GM12878 (cell line): ENCODE data around the gene EEF2. TPM values are rescaled to one million over a fixed set of nuclear protein-coding genes. Genes with fewer than 3 reads are reported as not detected.
"Not testable (repeated sequence)": the region's sequence is repeated elsewhere in the genome, so short reads cannot be mapped to it uniquely, and the experiment has no call there.

Experiments
- ATAC-seq: fragments of 200-7000 bp; cut with Tn5 transposase; 3 replicates; pipeline ENCODE4 v1.9.1; 2020; ENCODE audit warnings: mild to moderate bottlenecking, moderate library complexity
- BruUV-seq: library from RNA; stranded (reverse); fragments of 400-500 nt; replicated peaks from 2 replicates; lab custom pipeline; 2021; lab: Mats Ljungman, UMichigan
- CTCF ChIA-PET: fragments of 300-600 bp; sonication (Branson Sonifier 250); formaldehyde crosslinking; extraction: SDS; loops from one replicate; lab custom pipeline; 2021; ENCODE audit warnings: inconsistent platforms; lab: Yijun Ruan, JAX
- POLR2A ChIA-PET: fragments of 350-600 bp; formaldehyde crosslinking; extraction: SDS; loops from one replicate; lab custom pipeline; 2021; ENCODE audit warnings: inconsistent platforms; lab: Charles Lee
- RAD21 ChIA-PET: fragments of 300-600 bp; sonication (Branson Sonifier 250); formaldehyde crosslinking; loops from one replicate; lab custom pipeline; 2023; ENCODE audit warnings: antibody characterized with exemption; ENCODE audit not compliant: unreplicated experiment; lab: Charles Lee
- SMC1A ChIA-PET: fragments of 300-600 bp; sonication (Branson Sonifier 250); formaldehyde crosslinking; loops from one replicate; lab custom pipeline; 2023; ENCODE audit not compliant: unreplicated experiment, uncharacterized antibody; lab: Charles Lee
- DNase-seq: peaks from one replicate; pipeline ENCODE4 v3.0.0-alpha.2; 2011; ENCODE audit warnings: low read depth, low spot score
- FAIRE-seq: peaks from 3 replicates; lab custom pipeline; 2011; peaks lifted over from hg19 to GRCh38; lab: Jason Lieb, UNC
- H2AFZ ChIP-seq: 2 replicates; pipeline ENCODE4 v1.6.0; 2011; ENCODE audit warnings: low read depth, low read length, control low read depth; ENCODE audit not compliant: control insufficient read depth
- H3K27ac ChIP-seq: 2 replicates; pipeline ENCODE4 v1.5.1; 2011; ENCODE audit warnings: control low read depth; ENCODE audit not compliant: control insufficient read depth, insufficient read depth
- H3K27me3 ChIP-seq, 2 experiments: replicated peaks in 1 of 2; 2 replicates each; pipeline versions ENCODE4 v1.6.0 to v1.6.1; 2011; ENCODE audit warnings: low read length in 1 of 2; ENCODE audit not compliant: control insufficient read depth in 2 of 2, insufficient read depth in 2 of 2
- H3K36me3 ChIP-seq, 2 experiments: 2 replicates each; pipeline ENCODE4 v1.5.1; 2011; ENCODE audit warnings: low read length in 1 of 2; ENCODE audit not compliant: control insufficient read depth in 2 of 2, insufficient read depth in 2 of 2
- H3K4me1 ChIP-seq: 2 replicates; pipeline ENCODE4 v1.6.1; 2011; ENCODE audit warnings: mild to moderate bottlenecking, low read length, moderate library complexity, mixed read lengths; ENCODE audit not compliant: control insufficient read depth, insufficient read depth
- H3K4me2 ChIP-seq: 2 replicates; pipeline ENCODE4 v1.6.0; 2011; ENCODE audit warnings: control low read depth; ENCODE audit not compliant: control insufficient read depth, insufficient read depth
- H3K4me3 ChIP-seq: fragments of 200-600 bp; sonication (generic); 2 replicates; pipeline ENCODE4 v1.5.1; 2016
- H3K79me2 ChIP-seq: 2 replicates; pipeline ENCODE4 v1.6.0; 2011; ENCODE audit warnings: low read length; ENCODE audit not compliant: control insufficient read depth, insufficient read depth
- H3K9ac ChIP-seq: 2 replicates; pipeline ENCODE4 v1.8.0; 2011; ENCODE audit warnings: low read length, control low read depth, mixed read lengths; ENCODE audit not compliant: control insufficient read depth, insufficient read depth
- H3K9me3 ChIP-seq: replicated peaks from 3 replicates; pipeline ENCODE4 v1.5.1; 2011; ENCODE audit warnings: mild to moderate bottlenecking, low read length; ENCODE audit not compliant: control insufficient read depth, insufficient read depth
- H4K20me1 ChIP-seq: 2 replicates; pipeline ENCODE4 v1.6.0; 2011; ENCODE audit not compliant: control insufficient read depth, insufficient read depth
- NFYB ChIP-seq: IDR thresholded peaks from 2 replicates; pipeline ENCODE4 v1.6.1; 2011; ENCODE audit warnings: low read depth, mild to moderate bottlenecking, low read length, improper control_type of control experiment, moderate library complexity; ENCODE audit not compliant: insufficient read depth
- TARDBP ChIP-seq: IDR thresholded peaks from 2 replicates; pipeline ENCODE4 v1.6.1; 2016; ENCODE audit warnings: borderline replicate concordance
- TBL1XR1 ChIP-seq: IDR thresholded peaks from 2 replicates; pipeline ENCODE4 v1.6.1; 2012; ENCODE audit warnings: low read depth, low read length, improper control_type of control experiment
- WGBS: methylation state at CpG from one replicate; pipeline ENCODE4 v1.1.6; 2016; ENCODE audit warnings: low lambda C conversion rate; ENCODE audit not compliant: insufficient replicate concordance, insufficient coverage; ENCODE audit errors: missing lambda C conversion rate; 5-methylcytosine and 5-hydroxymethylcytosine counted together
- in situ Hi-C: fragments of 300-500 bp; cut with MboI; formaldehyde crosslinking; loops from 9 replicates; pipeline ENCODE4 v1.14.3; 2018; ENCODE audit warnings: mixed read lengths
- intact Hi-C: fragments of 100-400 bp; cut with micrococcal nuclease; formaldehyde crosslinking; loops from one replicate; pipeline ENCODE4 v1.14.2; 2022; ENCODE audit not compliant: unreplicated experiment
- polyA plus RNA-seq, 11 experiments: library from polyadenylated mRNA; depleted of rRNA in 4 of 11; unstranded in 6 of 11; stranded (reverse) in 5 of 11; fragments of >200 nt; fragmentation: Nextera tagmentation in 4 of 11; fragmentation: Illumina TruSeq in 1 of 11; extraction: Ambion mirVana in 4 of 11; extraction: Trizol in 1 of 11; gene quantifications; 1 replicate in 1 of 11; 2 replicates in 10 of 11; pipeline versions ENCODE4 v1.2.1 to v1.2.3, GENCODE V29; 2011 to 2016; ENCODE audit warnings: inconsistent platforms in 2 of 11, missing spikeins in 2 of 11, low read depth in 1 of 11
- total RNA-seq, 4 experiments: library from RNA; depleted of rRNA in 3 of 4; stranded (reverse); fragments of >200 nt in 3 of 4; fragmentation: Illumina TruSeq in 1 of 4; extraction: Trizol in 1 of 4; gene quantifications; 2 replicates each; pipeline versions ENCODE4 v1.2.1 to v1.2.3, GENCODE V29; 2013 to 2021
- TF ChIP-seq, protein P1 (sequence below): IDR thresholded peaks from 2 replicates; pipeline ENCODE4 v1.6.1; 2012; ENCODE audit warnings: low read depth, low read length, improper control_type of control experiment

EEF2 gene
- total and polyA plus RNA-seq, 10 of the 15 experiments (the other 5 are each of a cell fraction or from before 2014, with no cell fraction given), result 280 to 3,491 (median 1,305) TPM

DNA sequence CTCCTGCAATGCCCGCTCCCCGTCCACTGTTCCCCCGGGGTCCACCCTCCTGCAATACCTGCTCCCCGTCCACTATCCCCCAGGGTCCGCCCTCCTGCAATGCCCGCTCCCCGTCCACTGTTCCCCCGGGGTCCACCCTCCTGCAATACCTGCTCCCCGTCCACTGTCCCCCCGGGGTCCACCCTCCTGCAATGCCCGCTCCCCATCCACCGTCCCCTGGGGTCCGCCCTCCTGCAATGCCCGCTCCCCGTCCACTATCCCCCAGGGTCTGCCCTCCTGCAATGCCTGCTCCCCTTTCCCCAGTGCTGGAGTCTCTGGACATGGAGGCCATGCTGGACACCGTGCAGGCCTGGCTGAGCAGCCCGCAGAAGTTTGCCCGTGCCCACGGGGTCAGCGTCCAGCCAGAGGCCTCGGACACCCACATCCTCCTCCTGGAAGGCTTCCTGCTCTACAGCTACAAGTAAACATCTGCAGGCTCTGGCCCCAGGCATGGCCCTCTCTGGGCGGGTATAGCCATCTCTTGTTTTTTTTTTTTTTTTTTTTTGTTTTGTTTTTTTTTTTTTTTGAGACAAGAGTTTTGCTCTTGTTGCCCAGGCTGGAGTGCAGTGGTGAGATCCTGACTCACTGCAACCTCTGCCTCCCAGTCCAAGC lies 46.8 kb downstream of the EEF2 start:
- CTCF ChIA-PET, BruUV-seq, in situ Hi-C loops, H3K36me3 ChIP-seq, ATAC-seq, H3K4me1 ChIP-seq, POLR2A ChIA-PET, RAD21 ChIA-PET, H4K20me1 ChIP-seq, H3K4me3 ChIP-seq, H2AFZ ChIP-seq, intact Hi-C loops, H3K27me3 ChIP-seq, H3K9me3 ChIP-seq, SMC1A ChIA-PET, H3K79me2 ChIP-seq, H3K9ac ChIP-seq, DNase-seq, H3K4me2 ChIP-seq, H3K27ac ChIP-seq: not testable (repeated sequence)
- 72% methylated on average over 17 of the region's 22 CpGs for WGBS
- peak; percentile 52 for FAIRE-seq

DNA sequence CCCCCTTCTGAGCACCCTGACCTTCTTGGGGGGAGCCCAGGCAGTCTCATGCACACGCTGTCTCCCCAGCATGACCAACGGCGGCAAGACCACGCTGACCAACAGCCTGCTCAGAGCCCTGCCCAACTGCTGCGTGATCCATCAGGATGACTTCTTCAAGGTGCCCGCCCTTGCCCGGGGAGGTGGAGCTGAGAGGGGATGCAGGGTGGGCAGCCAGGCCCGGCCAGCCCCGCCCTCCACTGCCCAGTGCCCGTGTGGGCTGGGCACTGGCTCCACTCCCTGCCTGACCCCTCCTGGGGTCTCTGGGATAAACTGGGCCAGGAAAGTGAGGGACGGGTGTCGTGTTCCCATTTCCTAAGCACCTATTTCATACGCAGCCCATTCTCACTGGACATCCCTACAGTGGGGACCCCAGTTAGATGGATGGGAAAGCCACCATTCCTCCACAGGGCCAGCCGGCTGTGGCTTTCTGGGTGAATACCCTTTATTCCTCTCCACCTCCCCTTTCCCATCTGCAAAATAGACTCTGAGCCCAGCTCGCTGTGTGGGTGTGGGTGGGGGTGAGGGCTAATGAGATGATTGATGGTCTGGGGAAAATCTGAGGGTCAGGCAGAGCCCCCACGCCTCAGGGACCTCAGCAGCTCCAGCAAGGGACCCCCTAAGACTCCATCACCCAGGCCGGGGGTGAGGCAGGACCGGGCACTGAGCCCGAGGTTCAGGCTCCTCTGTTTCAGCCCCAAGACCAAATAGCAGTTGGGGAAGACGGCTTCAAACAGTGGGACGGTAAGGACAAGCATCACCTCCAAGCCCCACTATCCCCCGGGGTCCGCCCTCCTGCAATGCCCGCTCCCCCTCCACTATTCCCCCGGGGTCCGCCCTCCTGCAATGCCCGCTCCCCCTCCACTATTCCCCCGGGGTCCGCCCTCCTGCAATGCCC lies 48.5 kb downstream of the EEF2 start:
- Histone ChIP-seq H3K27me3 (no peaks in the 10 kb centered on the region; a peak in 1 of 4 replicates), H4K20me1 (no peaks in the 10 kb centered on the region), H3K79me2 (no peaks in the 10 kb centered on the region), H3K4me1 (no peaks in the 10 kb centered on the region), H3K4me2 (no peak overlapping the region), H3K9me3 (no peaks in the 10 kb centered on the region), H3K27ac (no peak overlapping the region), H3K36me3 (no peaks in the 10 kb centered on the region), H2AFZ (no peak overlapping the region), H3K9ac (no peak overlapping the region), H3K4me3 (no peak overlapping the region)
- ChIA-PET CTCF (no interaction called here), POLR2A (no interaction called here), RAD21 (no interaction called here), SMC1A (no interaction called here)
- TF ChIP-seq NFYB, result no peak
- TF ChIP-seq TARDBP, result no peak
- no peak for TF ChIP-seq TBL1XR1
- TF ChIP-seq, protein P1, sequence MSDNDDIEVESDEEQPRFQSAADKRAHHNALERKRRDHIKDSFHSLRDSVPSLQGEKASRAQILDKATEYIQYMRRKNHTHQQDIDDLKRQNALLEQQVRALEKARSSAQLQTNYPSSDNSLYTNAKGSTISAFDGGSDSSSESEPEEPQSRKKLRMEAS, result no peak
- in situ Hi-C loops (no loop called here), intact Hi-C loops (no loop called here)
- ATAC-seq (no peak), DNase-seq (no peak), FAIRE-seq (no peak)
- 38% methylated on average over 24 of the region's 29 CpGs for WGBS
- no TSS peak for BruUV-seq
